Liver (tissue), 9 donors: ENCODE measurements around the gene MUC6. TPM values are rescaled to one million over a fixed set of nuclear protein-coding genes. Genes with fewer than 3 reads are reported as not detected.

Experiments
- DNase-seq: peaks from one replicate; pipeline ENCODE4 v3.0.0-alpha.2; 2017; ENCODE audit warnings: low spot score
- H3K27ac ChIP-seq, 2 donors: one replicate each; pipeline ENCODE4 v1.7.0; 2013; ENCODE audit warnings: inconsistent platforms in 2 of 2, low read length in 2 of 2, control low read depth in 1 of 2, low read depth in 1 of 2, mild to moderate bottlenecking in 1 of 2
- H3K27me3 ChIP-seq, 4 donors: one replicate each; pipeline versions ENCODE4 v1.6.1 to v1.7.0; 2013; ENCODE audit warnings: low read length in 3 of 4, inconsistent platforms in 1 of 4, mild to moderate bottlenecking in 1 of 4, moderate library complexity in 1 of 4; ENCODE audit not compliant: control insufficient read depth in 4 of 4, insufficient read depth in 4 of 4
- H3K36me3 ChIP-seq, 4 donors: one replicate each; pipeline versions ENCODE4 v1.6.1 to v1.7.0; 2013; ENCODE audit warnings: low read length in 3 of 4, mild to moderate bottlenecking in 3 of 4, low read depth in 1 of 4, moderate library complexity in 1 of 4; ENCODE audit not compliant: control insufficient read depth in 4 of 4, insufficient read depth in 3 of 4
- H3K4me1 ChIP-seq, 4 donors: one replicate each; pipeline versions ENCODE4 v1.6.1 to v1.7.0; 2013; ENCODE audit warnings: low read length in 3 of 4, mild to moderate bottlenecking in 3 of 4, moderate library complexity in 1 of 4; ENCODE audit not compliant: control insufficient read depth in 4 of 4, insufficient read depth in 4 of 4
- H3K4me3 ChIP-seq, 3 donors: one replicate each; pipeline versions ENCODE4 v1.6.1 to v1.7.0; 2013; ENCODE audit warnings: low read length in 3 of 3, control low read depth in 1 of 3, low read depth in 1 of 3, mild to moderate bottlenecking in 1 of 3
- H3K9ac ChIP-seq, 2 donors: one replicate each; pipeline ENCODE4 v1.7.0; 2013; ENCODE audit warnings: low read length in 2 of 2, mild to moderate bottlenecking in 2 of 2, moderate library complexity in 2 of 2, control low read depth in 1 of 2, low read depth in 1 of 2
- H3K9me3 ChIP-seq, 4 donors: one replicate each; pipeline versions ENCODE4 v1.6.1 to v1.7.0; 2013; ENCODE audit warnings: low read length in 3 of 4; ENCODE audit not compliant: control insufficient read depth in 4 of 4
- EGR1 ChIP-seq, 2 donors: IDR thresholded peaks; 2 replicates each; pipeline ENCODE4 v1.6.1; 2016 to 2018; ENCODE audit warnings: antibody characterized with exemption in 2 of 2, low read depth in 2 of 2
- FOXA1 ChIP-seq: IDR thresholded peaks from 2 replicates; pipeline ENCODE4 v1.6.1; 2016; ENCODE audit warnings: antibody characterized with exemption
- FOXA2 ChIP-seq: IDR thresholded peaks from 2 replicates; pipeline ENCODE4 v1.6.1; 2016; ENCODE audit warnings: antibody characterized with exemption
- GABPA ChIP-seq, 2 donors: IDR thresholded peaks in 1 of 2; conservative IDR thresholded peaks in 1 of 2; 2 replicates each; pipeline ENCODE4 v1.6.1; 2016; ENCODE audit warnings: antibody characterized with exemption in 2 of 2, mild to moderate bottlenecking in 1 of 2, moderate library complexity in 1 of 2
- HNF4A ChIP-seq, 2 donors: conservative IDR thresholded peaks; 2 replicates each; pipeline ENCODE4 v1.6.1; 2016; ENCODE audit warnings: antibody characterized with exemption in 2 of 2, mild to moderate bottlenecking in 2 of 2
- HNF4G ChIP-seq: IDR thresholded peaks from 2 replicates; pipeline ENCODE4 v1.6.1; 2016; ENCODE audit warnings: antibody characterized with exemption
- JUND ChIP-seq, 2 donors: IDR thresholded peaks; 2 replicates each; pipeline ENCODE4 v1.6.1; 2016; ENCODE audit warnings: antibody characterized with exemption in 2 of 2
- NR2F2 ChIP-seq: IDR thresholded peaks from 2 replicates; pipeline ENCODE4 v1.6.1; 2016; ENCODE audit warnings: antibody characterized with exemption
- RAD21 ChIP-seq, 2 donors: IDR thresholded peaks; 2 replicates each; pipeline ENCODE4 v1.6.1; 2016; ENCODE audit warnings: antibody characterized with exemption in 2 of 2, mild to moderate bottlenecking in 2 of 2
- RXRA ChIP-seq, 2 donors: IDR thresholded peaks; 2 replicates each; pipeline ENCODE4 v1.6.1; 2017 to 2018; ENCODE audit warnings: antibody characterized with exemption in 2 of 2, mild to moderate bottlenecking in 1 of 2
- SP1 ChIP-seq: IDR thresholded peaks from 2 replicates; pipeline ENCODE4 v1.6.1; 2018; ENCODE audit warnings: antibody characterized with exemption, mild to moderate bottlenecking
- TAF1 ChIP-seq: conservative IDR thresholded peaks from 2 replicates; pipeline ENCODE4 v1.6.1; 2016; ENCODE audit warnings: antibody characterized with exemption, mild to moderate bottlenecking
- YY1 ChIP-seq: IDR thresholded peaks from 2 replicates; pipeline ENCODE4 v1.6.1; 2016; ENCODE audit warnings: antibody characterized with exemption, mild to moderate bottlenecking
- WGBS: extraction: QIAGEN DNeasy Blood & Tissue Kit; methylation state at CpG from one replicate; pipeline ENCODE4 v1.1.7; 2013; 5-methylcytosine and 5-hydroxymethylcytosine counted together
- polyA plus RNA-seq, 2 donors: library from polyadenylated mRNA; stranded (reverse) in 1 of 2; unstranded in 1 of 2; fragments of 200-250 nt in 1 of 2; fragments of >200 nt in 1 of 2; fragmentation: Nextera tagmentation in 1 of 2; extraction: Ambion mirVana in 1 of 2; gene quantifications; one replicate each; pipeline versions ENCODE4 v1.2.1 to v1.2.3, GENCODE V29; 2013 to 2015
- total RNA-seq, 2 donors: library from RNA; depleted of rRNA; stranded (reverse); fragments of >200 nt; gene quantifications; one replicate each; pipeline ENCODE4 v1.2.3, GENCODE V29; 2014
- TF ChIP-seq, protein P1 (sequence below): IDR thresholded peaks from 2 replicates; pipeline ENCODE4 v1.6.1; 2016; ENCODE audit warnings: antibody characterized with exemption
- TF ChIP-seq, protein P2 (sequence below): fragments of 150-350 bp; IDR thresholded peaks from 2 replicates; pipeline ENCODE4 v1.5.1; 2017; ENCODE audit warnings: improper control_type of control experiment, low read depth, low read length; ENCODE audit not compliant: missing input control
- TF ChIP-seq, protein P3 (sequence below): IDR thresholded peaks from 2 replicates; pipeline ENCODE4 v1.6.1; 2016; ENCODE audit warnings: antibody characterized with exemption, mild to moderate bottlenecking
- TF ChIP-seq, protein P4 (sequence below): IDR thresholded peaks from 2 replicates; pipeline ENCODE4 v1.6.1; 2016; ENCODE audit warnings: antibody characterized with exemption
- TF ChIP-seq, protein P5 (sequence below): IDR thresholded peaks from 2 replicates; pipeline ENCODE4 v1.6.1; 2016; ENCODE audit warnings: antibody characterized with exemption
- donor health status: healthy.
- donor health status: healthy.
- donor health status: healthy.
- donor health status: healthy.
- donor health status: healthy.

Gene MUC6
- total and polyA plus RNA-seq, 4 donors, result 0.05 to 0.54 (median 0.18) TPM

DNA sequence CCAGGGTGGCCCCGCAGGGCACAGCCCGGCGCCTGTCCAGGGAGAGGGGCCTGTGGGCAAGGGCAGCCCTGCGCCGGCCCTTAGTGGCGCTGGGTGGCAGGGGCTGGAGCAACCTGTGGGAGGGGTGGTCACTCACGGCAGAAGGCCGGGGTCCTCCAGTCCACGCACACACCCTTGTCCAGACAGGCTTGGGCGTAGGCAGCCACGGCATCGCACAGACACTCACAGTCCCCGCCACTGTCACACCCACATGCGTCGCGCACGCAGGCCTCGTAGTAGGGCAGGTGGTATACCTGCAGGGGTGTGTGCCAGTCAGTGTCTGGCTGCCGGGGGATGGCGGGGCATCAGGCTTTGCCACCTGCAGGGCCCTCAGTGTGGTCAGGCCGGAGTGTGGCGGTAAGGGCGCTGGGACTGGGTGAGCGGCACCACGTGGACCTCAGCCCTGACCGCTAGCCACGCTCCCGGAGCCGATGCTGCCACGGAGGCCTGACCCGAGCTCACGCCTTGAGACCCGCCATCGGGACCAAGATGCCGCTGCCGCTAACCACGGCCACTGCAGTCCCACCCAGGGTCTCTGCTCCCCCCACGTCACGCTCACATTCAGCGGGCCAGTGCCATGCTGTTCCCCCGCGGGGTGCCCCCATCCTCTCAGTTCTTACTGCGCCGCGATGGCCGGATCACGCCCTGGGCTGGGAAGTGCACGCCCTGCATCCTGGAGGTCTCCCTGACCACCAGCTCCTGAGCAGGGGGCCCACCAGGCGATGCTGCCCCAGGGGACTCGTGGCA is 12.5 kb downstream of the MUC6 start:
- Histone ChIP-seq H3K27ac (no peak overlapping the region), H3K27me3 (no peaks in the 10 kb centered on the region), H3K9me3 (no peaks in the 10 kb centered on the region), H3K4me1 (no peaks in the 10 kb centered on the region), H3K4me3 (no peak overlapping the region), H3K9ac (no peak overlapping the region), H3K36me3 (peaks cover 0 to 2% (median 0%) of the 10 kb centered on the region in 4 donors)
- DNase-seq, result no peak
- 97% methylated on average over 50 of the region's 50 CpGs for WGBS
- TF ChIP-seq HNF4G (no peak), FOXA1 (no peak), SP1 (no peak), YY1 (no peak), TAF1 (no peak), RXRA (IDR thresholded peaks at IDR 0.05) (no peak), JUND (IDR thresholded peaks at IDR 0.05) (no peak), EGR1 (IDR thresholded peaks at IDR 0.05; ENCODE audit: low read depth in 2 of 2) (no peak), GABPA (IDR thresholded peaks at IDR 0.05 in 1 of 2, conservative IDR thresholded peaks at IDR 0.05 in 1 of 2) (no peak), FOXA2 (no peak), HNF4A (conservative IDR thresholded peaks at IDR 0.05) (no peak), NR2F2 (no peak), RAD21 (IDR thresholded peaks at IDR 0.05) (no peak)
- TF ChIP-seq, protein P1, sequence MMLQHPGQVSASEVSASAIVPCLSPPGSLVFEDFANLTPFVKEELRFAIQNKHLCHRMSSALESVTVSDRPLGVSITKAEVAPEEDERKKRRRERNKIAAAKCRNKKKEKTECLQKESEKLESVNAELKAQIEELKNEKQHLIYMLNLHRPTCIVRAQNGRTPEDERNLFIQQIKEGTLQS, result no peak
- TF ChIP-seq, protein P2, sequence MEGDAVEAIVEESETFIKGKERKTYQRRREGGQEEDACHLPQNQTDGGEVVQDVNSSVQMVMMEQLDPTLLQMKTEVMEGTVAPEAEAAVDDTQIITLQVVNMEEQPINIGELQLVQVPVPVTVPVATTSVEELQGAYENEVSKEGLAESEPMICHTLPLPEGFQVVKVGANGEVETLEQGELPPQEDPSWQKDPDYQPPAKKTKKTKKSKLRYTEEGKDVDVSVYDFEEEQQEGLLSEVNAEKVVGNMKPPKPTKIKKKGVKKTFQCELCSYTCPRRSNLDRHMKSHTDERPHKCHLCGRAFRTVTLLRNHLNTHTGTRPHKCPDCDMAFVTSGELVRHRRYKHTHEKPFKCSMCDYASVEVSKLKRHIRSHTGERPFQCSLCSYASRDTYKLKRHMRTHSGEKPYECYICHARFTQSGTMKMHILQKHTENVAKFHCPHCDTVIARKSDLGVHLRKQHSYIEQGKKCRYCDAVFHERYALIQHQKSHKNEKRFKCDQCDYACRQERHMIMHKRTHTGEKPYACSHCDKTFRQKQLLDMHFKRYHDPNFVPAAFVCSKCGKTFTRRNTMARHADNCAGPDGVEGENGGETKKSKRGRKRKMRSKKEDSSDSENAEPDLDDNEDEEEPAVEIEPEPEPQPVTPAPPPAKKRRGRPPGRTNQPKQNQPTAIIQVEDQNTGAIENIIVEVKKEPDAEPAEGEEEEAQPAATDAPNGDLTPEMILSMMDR, result no peak
- TF ChIP-seq, protein P3, sequence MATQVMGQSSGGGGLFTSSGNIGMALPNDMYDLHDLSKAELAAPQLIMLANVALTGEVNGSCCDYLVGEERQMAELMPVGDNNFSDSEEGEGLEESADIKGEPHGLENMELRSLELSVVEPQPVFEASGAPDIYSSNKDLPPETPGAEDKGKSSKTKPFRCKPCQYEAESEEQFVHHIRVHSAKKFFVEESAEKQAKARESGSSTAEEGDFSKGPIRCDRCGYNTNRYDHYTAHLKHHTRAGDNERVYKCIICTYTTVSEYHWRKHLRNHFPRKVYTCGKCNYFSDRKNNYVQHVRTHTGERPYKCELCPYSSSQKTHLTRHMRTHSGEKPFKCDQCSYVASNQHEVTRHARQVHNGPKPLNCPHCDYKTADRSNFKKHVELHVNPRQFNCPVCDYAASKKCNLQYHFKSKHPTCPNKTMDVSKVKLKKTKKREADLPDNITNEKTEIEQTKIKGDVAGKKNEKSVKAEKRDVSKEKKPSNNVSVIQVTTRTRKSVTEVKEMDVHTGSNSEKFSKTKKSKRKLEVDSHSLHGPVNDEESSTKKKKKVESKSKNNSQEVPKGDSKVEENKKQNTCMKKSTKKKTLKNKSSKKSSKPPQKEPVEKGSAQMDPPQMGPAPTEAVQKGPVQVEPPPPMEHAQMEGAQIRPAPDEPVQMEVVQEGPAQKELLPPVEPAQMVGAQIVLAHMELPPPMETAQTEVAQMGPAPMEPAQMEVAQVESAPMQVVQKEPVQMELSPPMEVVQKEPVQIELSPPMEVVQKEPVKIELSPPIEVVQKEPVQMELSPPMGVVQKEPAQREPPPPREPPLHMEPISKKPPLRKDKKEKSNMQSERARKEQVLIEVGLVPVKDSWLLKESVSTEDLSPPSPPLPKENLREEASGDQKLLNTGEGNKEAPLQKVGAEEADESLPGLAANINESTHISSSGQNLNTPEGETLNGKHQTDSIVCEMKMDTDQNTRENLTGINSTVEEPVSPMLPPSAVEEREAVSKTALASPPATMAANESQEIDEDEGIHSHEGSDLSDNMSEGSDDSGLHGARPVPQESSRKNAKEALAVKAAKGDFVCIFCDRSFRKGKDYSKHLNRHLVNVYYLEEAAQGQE, result no peak
- TF ChIP-seq, protein P4, sequence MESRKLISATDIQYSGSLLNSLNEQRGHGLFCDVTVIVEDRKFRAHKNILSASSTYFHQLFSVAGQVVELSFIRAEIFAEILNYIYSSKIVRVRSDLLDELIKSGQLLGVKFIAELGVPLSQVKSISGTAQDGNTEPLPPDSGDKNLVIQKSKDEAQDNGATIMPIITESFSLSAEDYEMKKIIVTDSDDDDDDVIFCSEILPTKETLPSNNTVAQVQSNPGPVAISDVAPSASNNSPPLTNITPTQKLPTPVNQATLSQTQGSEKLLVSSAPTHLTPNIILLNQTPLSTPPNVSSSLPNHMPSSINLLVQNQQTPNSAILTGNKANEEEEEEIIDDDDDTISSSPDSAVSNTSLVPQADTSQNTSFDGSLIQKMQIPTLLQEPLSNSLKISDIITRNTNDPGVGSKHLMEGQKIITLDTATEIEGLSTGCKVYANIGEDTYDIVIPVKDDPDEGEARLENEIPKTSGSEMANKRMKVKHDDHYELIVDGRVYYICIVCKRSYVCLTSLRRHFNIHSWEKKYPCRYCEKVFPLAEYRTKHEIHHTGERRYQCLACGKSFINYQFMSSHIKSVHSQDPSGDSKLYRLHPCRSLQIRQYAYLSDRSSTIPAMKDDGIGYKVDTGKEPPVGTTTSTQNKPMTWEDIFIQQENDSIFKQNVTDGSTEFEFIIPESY, result no peak
- TF ChIP-seq, protein P5, sequence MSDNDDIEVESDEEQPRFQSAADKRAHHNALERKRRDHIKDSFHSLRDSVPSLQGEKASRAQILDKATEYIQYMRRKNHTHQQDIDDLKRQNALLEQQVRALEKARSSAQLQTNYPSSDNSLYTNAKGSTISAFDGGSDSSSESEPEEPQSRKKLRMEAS, result no peak
